SHP77 treated with DMSO at 0.1 percent for 48 hours (cell line): Measurements from ENCODE around the gene TMEM270.

Experiments
- DNase-seq: peaks from one replicate; lab custom pipeline; 2025; lab: John Stamatoyannopoulos, UW

TMEM270 gene

GRCh38 chr7:73907554-73908122 lies 46.7 kb downstream of the TMEM270 start:
- no peak for DNase-seq

GRCh38 chr7:73908123-73908611 lies 47.2 kb downstream of the TMEM270 start:
- DNase-seq = no peak

GRCh38 chr7:73909051-73909941 lies 48.3 kb downstream of the TMEM270 start:
- no peak for DNase-seq

GRCh38 chr7:73909996-73910395 lies 49.0 kb downstream of the TMEM270 start:
- no peak for DNase-seq

- DNase-seq = no peak
Measured at GRCh38 chr7:73912223-73912622, 51.3 kb downstream of the TMEM270 start.
